Endothelial cell of coronary artery (primary cell): ENCODE results near the gene ZMYM5. TPM values are rescaled to one million over a fixed set of nuclear protein-coding genes. Genes with fewer than 3 reads are reported as not detected.

Experiments used
- total RNA-seq: library from RNA; depleted of rRNA; stranded (reverse); fragments of >200 nt; gene quantifications from 2 replicates; pipeline ENCODE4 v1.2.3, GENCODE V29; 2014

Gene ZMYM5
- 9.4 and 11.4 TPM in 2 replicates for total RNA-seq

DNA sequence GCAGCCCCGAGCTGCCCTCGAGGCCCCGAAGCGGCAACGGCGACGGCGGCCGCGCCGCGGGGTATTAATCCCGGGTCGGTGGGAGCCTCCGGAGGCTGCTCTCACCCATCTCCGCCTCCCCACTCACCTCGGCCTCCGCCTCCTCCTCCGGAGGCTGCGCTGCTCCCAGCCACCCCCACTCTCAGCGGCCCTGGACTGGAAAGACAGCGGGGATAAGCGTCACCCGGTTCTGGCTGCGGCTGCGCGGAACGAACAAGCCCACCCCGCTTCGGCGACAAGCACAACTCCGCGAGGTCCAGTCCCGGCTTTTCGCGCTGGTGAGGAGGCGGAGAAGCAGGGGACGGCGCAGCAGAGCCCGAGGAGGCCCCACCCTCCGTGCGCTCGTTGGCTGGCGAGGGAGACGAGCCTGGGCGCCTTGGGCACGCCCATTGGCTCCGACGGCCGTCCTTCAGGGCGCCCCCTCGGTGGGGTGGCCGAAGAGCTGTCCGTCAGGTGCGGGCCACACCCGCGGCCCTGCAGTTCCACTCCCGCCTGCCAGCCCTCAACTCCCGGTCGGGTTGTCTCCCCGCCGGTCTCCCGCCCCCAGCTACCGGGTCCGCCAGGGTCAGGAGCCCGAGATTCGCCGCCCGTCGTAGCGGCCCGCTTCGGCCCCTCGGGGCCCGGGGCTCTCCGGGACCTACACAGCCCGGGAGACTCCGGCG lies at the start of gene ZMYM5:
Gene ZMYM5 (minus strand): TSS at position 327 of the 701 bp plus-strand sequence. CDS start 11,469 bp downstream, outside the sequence.

DNA sequence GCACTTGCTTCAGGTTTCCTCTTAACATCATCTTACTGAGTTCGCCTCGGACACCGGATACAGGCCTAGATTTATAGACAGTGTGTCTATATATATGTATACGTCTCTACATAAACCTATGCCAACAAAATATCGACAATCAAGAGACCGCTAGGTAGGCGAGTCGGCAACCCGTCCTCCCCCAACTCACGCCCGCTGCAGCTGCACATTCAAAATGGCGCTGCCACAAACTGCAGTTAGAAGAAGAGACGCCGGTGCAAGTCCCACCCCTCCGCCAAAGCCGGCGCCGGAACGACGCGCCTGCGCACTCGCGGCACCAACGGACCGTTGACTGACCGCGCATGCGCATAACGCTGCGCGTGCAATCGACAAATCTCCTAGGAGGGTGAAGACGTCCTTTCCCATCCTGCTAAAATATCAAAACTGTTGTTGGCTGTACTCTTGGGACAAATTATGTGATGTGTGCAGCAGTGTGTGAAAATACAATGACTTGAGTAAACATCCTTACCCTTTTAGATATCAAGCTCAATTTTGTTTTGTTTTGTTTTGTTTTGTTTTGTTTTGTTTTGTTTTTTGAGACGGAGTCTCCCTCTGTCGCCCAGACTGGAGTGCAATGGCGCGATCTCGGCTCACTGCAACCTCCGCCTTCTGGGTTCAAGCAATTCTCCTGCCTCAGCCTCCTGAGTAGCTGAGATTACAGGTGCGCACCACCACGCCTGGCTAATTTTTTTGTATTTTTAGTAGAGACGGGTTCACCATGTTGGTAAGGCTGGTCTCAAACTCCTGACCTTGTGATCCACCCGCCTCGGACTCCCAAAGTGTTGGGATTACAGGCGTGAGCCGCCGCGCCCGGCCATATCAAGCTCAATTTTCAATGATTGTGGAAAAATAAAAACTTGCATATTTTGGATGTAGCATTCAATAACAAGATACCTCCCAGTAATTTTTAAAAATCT lies 80.4 kb downstream of the ZMYM5 start, which contains the start of gene PSPC1:
Gene PSPC1 (minus strand): TSS at position 219 of the 956 bp plus-strand sequence. CDS start 188 bp downstream, at position 31.

Other genes starting within 250 kb of the ZMYM5 start
- 12.7 and 17.7 TPM in 2 replicates for gene MPHOSPH8, start 230.0 kb downstream of the ZMYM5 start, total RNA-seq
- gene PSPC1, start 80.7 kb downstream of the ZMYM5 start, total RNA-seq = 59.0 and 63.8 TPM in 2 replicates
- gene ZMYM2, start 95.1 kb upstream of the ZMYM5 start, total RNA-seq = 42.3 and 57.6 TPM in 2 replicates